IMR-90 (cell line): Measurements from ENCODE around the gene SLC25A41. TPM values are rescaled to one million over a fixed set of nuclear protein-coding genes. Genes with fewer than 3 reads are reported as not detected.

Experiments
- ATAC-seq: fragments of 200-7000 bp; cut with Tn5 transposase; 2 replicates; pipeline ENCODE4 v1.9.1; 2020; ENCODE audit warnings: low read depth, mild to moderate bottlenecking, moderate library complexity
- BruUV-seq: library from RNA; stranded (reverse); fragments of 400-500 nt; replicated peaks from 2 replicates; lab custom pipeline; 2021; lab: Mats Ljungman, UMichigan
- CTCF ChIA-PET: fragments of 300-600 bp; formaldehyde crosslinking; extraction: SDS; loops from one replicate; lab custom pipeline; 2021; ENCODE audit warnings: antibody characterized with exemption; lab: Yijun Ruan, JAX
- POLR2A ChIA-PET: fragments of 300-600 bp; sonication (Branson Sonifier 250); formaldehyde crosslinking; loops from one replicate; lab custom pipeline; 2022; ENCODE audit warnings: antibody characterized with exemption; ENCODE audit not compliant: unreplicated experiment; lab: Charles Lee
- DNase-seq: peaks from one replicate; pipeline ENCODE4 v3.0.0; 2013
- H2AFZ ChIP-seq: replicated peaks from 2 replicates; pipeline ENCODE3; 2013; ENCODE audit warnings: low read length, mild to moderate bottlenecking; ENCODE audit not compliant: poor library complexity
- H2AK5ac ChIP-seq: 2 replicates; pipeline ENCODE4 v1.6.1; 2013; ENCODE audit warnings: low read depth, low read length, inconsistent platforms
- H2AK9ac ChIP-seq: replicated peaks from 2 replicates; pipeline ENCODE3; 2013; ENCODE audit warnings: mild to moderate bottlenecking, low read depth, low read length, moderate library complexity; ENCODE audit not compliant: poor library complexity
- H2BK120ac ChIP-seq: 2 replicates; pipeline ENCODE4 v1.6.1; 2013; ENCODE audit warnings: low read depth, low read length, inconsistent platforms
- H2BK15ac ChIP-seq: 3 replicates; pipeline ENCODE4 v1.6.1; 2013; ENCODE audit warnings: low read depth, low read length, inconsistent platforms
- H2BK20ac ChIP-seq: 2 replicates; pipeline ENCODE4 v1.6.1; 2013; ENCODE audit warnings: low read depth, mild to moderate bottlenecking, inconsistent platforms, low read length, moderate library complexity
- H2BK5ac ChIP-seq: 2 replicates; pipeline ENCODE4 v1.6.1; 2013; ENCODE audit warnings: mild to moderate bottlenecking, low read depth, low read length, inconsistent platforms; ENCODE audit not compliant: poor library complexity, severe bottlenecking
- H3K14ac ChIP-seq: replicated peaks from 2 replicates; pipeline ENCODE4 v1.6.1; 2013; ENCODE audit warnings: low read depth, low read length, inconsistent platforms
- H3K18ac ChIP-seq: 2 replicates; pipeline ENCODE4 v1.6.1; 2013; ENCODE audit warnings: low read depth, low read length, control low read depth
- H3K23ac ChIP-seq: 2 replicates; pipeline ENCODE4 v1.6.1; 2013; ENCODE audit warnings: low read depth, low read length, inconsistent platforms
- H3K27ac ChIP-seq: 2 replicates; pipeline ENCODE4 v1.5.1; 2013; ENCODE audit warnings: mild to moderate bottlenecking, control low read depth, low read length; ENCODE audit not compliant: insufficient read depth
- H3K27me3 ChIP-seq: 2 replicates; pipeline ENCODE4 v1.6.1; 2013; ENCODE audit warnings: low read length; ENCODE audit not compliant: control insufficient read depth, insufficient read depth
- H3K36me3 ChIP-seq: 2 replicates; pipeline ENCODE4 v1.6.1; 2013; ENCODE audit warnings: low read length, mixed read lengths; ENCODE audit not compliant: control insufficient read depth, insufficient read depth
- H3K4ac ChIP-seq: 2 replicates; pipeline ENCODE4 v1.6.1; 2013; ENCODE audit warnings: low read depth, low read length, inconsistent platforms
- H3K4me1 ChIP-seq: 2 replicates; pipeline ENCODE4 v1.6.1; 2013; ENCODE audit warnings: low read length, mixed read lengths; ENCODE audit not compliant: control insufficient read depth, insufficient read depth
- H3K4me2 ChIP-seq: 2 replicates; pipeline ENCODE4 v1.6.1; 2013; ENCODE audit warnings: low read depth, mild to moderate bottlenecking, control low read depth, low read length, moderate library complexity
- H3K4me3 ChIP-seq: 2 replicates; pipeline ENCODE4 v1.5.1; 2013; ENCODE audit warnings: low read depth, mild to moderate bottlenecking, control low read depth, low read length, moderate library complexity; ENCODE audit not compliant: insufficient read depth
- H3K56ac ChIP-seq: 2 replicates; pipeline ENCODE4 v1.6.1; 2013; ENCODE audit warnings: low read length, inconsistent platforms; ENCODE audit not compliant: insufficient read depth; ENCODE audit errors: extremely low read depth
- H3K79me1 ChIP-seq, 2 experiments: 2 replicates each; pipeline ENCODE4 v1.6.1; 2013; ENCODE audit warnings: low read length in 2 of 2, inconsistent platforms in 1 of 2, low read depth in 1 of 2
- H3K9ac ChIP-seq: 2 replicates; pipeline ENCODE4 v1.6.1; 2013; ENCODE audit warnings: low read depth, low read length, control low read depth
- H3K9me1 ChIP-seq: 2 replicates; pipeline ENCODE4 v1.6.1; 2013; ENCODE audit warnings: low read length, inconsistent platforms; ENCODE audit not compliant: insufficient read depth
- H3K9me3 ChIP-seq: 2 replicates; pipeline ENCODE4 v1.6.1; 2013; ENCODE audit warnings: low read length; ENCODE audit not compliant: control insufficient read depth, insufficient read depth
- H4K20me1 ChIP-seq: 2 replicates; pipeline ENCODE4 v1.6.1; 2013; ENCODE audit warnings: low read length, inconsistent platforms; ENCODE audit not compliant: insufficient read depth
- H4K5ac ChIP-seq: 2 replicates; pipeline ENCODE4 v1.6.1; 2013; ENCODE audit warnings: mild to moderate bottlenecking, low read depth, low read length, control low read depth
- H4K8ac ChIP-seq, 2 experiments: 2 replicates each; pipeline ENCODE4 v1.6.1; 2013; ENCODE audit warnings: low read depth in 2 of 2, low read length in 2 of 2, control low read depth in 1 of 2, inconsistent platforms in 1 of 2
- H4K91ac ChIP-seq: 2 replicates; pipeline ENCODE4 v1.6.1; 2013; ENCODE audit warnings: low read depth, low read length, inconsistent platforms; ENCODE audit not compliant: insufficient read depth
- RFX5 ChIP-seq: IDR thresholded peaks from 2 replicates; pipeline ENCODE4 v1.8.0; 2012; ENCODE audit warnings: low read depth, mild to moderate bottlenecking, low read length, moderate library complexity
- WGBS, 2 experiments: methylation state at CpG; one replicate each; pipeline versions ENCODE4 v1.1.5 to v1.1.7; 2013; ENCODE audit warnings: missing lambda C conversion rate in 2 of 2; ENCODE audit not compliant: insufficient read length in 1 of 2; ENCODE audit errors: extremely low coverage in 2 of 2; 5-methylcytosine and 5-hydroxymethylcytosine counted together
- dilution Hi-C: fragments of 300-500 bp; cut with HindIII; formaldehyde crosslinking; loops from one replicate; pipeline ENCODE4 v1.14.3; 2018; ENCODE audit warnings: low sequenced_read_pairs; ENCODE audit not compliant: unreplicated experiment
- in situ Hi-C: fragments of 300-500 bp; cut with MboI; formaldehyde crosslinking; loops from 3 replicates; pipeline ENCODE4 v1.14.3; 2019; ENCODE audit warnings: low sequenced_read_pairs, inconsistent platforms, mixed read lengths
- intact Hi-C: fragments of 100-400 bp; cut with micrococcal nuclease; formaldehyde crosslinking; loops from 2 replicates; pipeline ENCODE4 v1.10.0; 2022
- polyA plus RNA-seq, 3 experiments: library from polyadenylated mRNA; depleted of rRNA; stranded (reverse); fragments of >200 nt; gene quantifications; 2 replicates each; pipeline ENCODE4 v1.2.3, GENCODE V29; 2012; ENCODE audit warnings: low replicate concordance in 1 of 3
- total RNA-seq: library from RNA; depleted of rRNA; stranded (reverse); fragments of >200 nt; gene quantifications from 2 replicates; pipeline ENCODE4 v1.2.3, GENCODE V29; 2012
- TF ChIP-seq, protein P1 (sequence below): fragments of 150-350 bp; IDR thresholded peaks from 2 replicates; pipeline ENCODE4 v1.6.1; 2016; ENCODE audit warnings: low read depth, mild to moderate bottlenecking, low read length, moderate library complexity, borderline replicate concordance

Gene SLC25A41
- total and polyA plus RNA-seq, 2 of the 4 experiments (the other 2 are of a cell fraction) = not detected

DNA sequence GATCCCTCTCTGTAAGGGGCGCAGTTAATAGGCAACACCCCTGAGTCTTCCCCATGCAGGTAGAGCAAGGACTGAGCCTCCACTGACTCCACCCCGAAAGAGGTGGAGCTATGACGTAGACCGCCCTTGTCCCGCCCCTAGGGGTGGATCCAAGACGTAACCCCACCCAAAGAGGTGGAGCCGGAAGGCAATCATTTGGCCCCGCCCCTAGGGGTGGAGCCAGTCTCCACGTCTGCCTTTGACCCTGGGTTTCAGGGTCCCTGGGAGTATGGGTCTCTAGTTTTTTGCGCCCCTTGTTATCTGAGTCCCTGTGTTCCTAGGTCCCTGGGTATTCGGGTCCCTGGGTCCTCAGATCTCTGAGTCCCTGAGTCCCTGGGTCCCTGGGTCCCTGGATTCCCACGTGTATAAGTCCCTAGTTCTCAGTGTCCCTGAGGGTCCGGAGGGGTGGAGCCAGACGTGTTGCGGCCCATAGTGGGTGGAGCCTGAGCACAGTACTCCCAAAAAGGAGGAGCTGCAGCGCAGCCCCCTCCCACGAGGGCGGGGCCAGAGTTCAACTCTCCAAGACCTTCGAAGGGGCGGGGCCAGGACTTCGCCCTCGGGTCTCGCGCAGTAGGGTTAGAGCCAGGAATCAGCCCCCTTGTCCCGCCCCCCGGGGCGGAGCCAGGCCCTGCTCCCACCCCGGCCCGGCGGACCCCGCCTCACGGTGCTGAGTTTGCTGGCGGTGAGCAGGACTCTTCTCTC, 42.8 kb upstream of the SLC25A41 start (continued):
- TF ChIP-seq RFX5 = no peak

DNA sequence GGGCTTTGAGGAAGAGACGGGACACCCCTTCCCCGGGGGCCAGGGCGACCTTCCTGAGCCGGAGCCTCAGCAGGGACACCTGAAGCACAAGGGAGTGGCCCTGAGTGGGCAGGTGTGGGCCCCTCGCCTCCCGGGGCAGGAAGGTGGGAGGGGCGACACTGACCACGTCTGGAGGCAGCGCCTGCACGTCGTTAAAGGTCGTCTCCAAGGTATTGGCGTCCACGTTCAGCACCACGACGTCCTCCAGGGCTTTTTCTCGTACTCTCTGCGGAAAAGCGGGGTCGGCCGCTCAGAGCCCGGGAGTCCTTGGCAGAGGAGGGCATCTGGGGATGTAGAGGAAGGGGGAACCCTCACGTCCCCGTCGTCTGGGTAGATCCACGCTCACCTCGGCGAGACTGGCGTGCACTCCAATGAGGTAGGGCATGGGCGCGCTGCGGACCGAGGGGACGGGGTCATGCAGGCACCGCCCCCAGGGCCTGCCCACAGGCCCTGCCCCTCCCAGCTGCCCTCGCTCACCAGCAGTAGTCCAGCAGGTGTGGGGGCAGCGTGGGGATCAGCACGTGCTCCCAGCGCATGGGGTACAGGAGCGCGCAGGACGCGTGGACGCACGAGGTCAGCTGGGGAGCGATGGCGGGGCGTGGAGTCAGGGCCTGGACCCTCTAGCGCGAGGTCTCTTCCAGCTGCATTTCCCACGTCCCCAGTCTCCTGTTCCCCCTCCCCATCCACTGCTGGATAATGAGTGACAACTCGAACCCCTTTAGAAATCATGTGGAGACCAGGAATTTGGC, 42.0 kb upstream of the SLC25A41 start:
- Histone ChIP-seq H3K4ac (no peak overlapping the region), H3K4me1 (no peaks in the 10 kb centered on the region), H2BK20ac (no peak overlapping the region), H2BK120ac (no peak overlapping the region), H3K56ac (no peak overlapping the region), H4K5ac (no peak overlapping the region), H2BK15ac (no peak overlapping the region), H3K9ac (no peak overlapping the region), H3K23ac (no peak overlapping the region), H3K27me3 (peaks cover 12% of the 10 kb centered on the region), H4K8ac (no peak overlapping the region), H2AFZ (peak overlapping the region; percentile 69), H3K14ac (no peak overlapping the region), H3K9me1 (no peaks in the 10 kb centered on the region), H2AK9ac (no peak overlapping the region), H3K9me3 (peaks cover 3% of the 10 kb centered on the region; the same call in 1 of the 2 replicates), H2AK5ac (no peak overlapping the region), H4K20me1 (no peaks in the 10 kb centered on the region), H3K36me3 (no peaks in the 10 kb centered on the region), H3K4me3 (no peak overlapping the region), H3K79me1 (no peaks in the 10 kb centered on the region), H2BK5ac (no peak overlapping the region), H4K91ac (no peak overlapping the region), H3K18ac (no peak overlapping the region), H3K27ac (no peak overlapping the region), H3K4me2 (no peak overlapping the region)
- intact Hi-C loops = no loop called here
- DNase-seq (no peak), ATAC-seq (no peak)
- BruUV-seq = no TSS peak
- 5% methylated on average over 19 of the region's 52 CpGs; no CpG with 5 or more reads in 1 of the 2 experiments for WGBS, 2 experiments
- dilution Hi-C loops = no loop called here
- TF ChIP-seq, protein P1, sequence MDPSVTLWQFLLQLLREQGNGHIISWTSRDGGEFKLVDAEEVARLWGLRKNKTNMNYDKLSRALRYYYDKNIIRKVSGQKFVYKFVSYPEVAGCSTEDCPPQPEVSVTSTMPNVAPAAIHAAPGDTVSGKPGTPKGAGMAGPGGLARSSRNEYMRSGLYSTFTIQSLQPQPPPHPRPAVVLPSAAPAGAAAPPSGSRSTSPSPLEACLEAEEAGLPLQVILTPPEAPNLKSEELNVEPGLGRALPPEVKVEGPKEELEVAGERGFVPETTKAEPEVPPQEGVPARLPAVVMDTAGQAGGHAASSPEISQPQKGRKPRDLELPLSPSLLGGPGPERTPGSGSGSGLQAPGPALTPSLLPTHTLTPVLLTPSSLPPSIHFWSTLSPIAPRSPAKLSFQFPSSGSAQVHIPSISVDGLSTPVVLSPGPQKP = no peak
- ChIA-PET CTCF (no interaction called here), POLR2A (no interaction called here)
- in situ Hi-C loops = no loop called here
